Left colon (tissue), 2 donors: ENCODE measurements around the gene SECTM1. TPM values are rescaled to one million over a fixed set of nuclear protein-coding genes. Genes with fewer than 3 reads are reported as not detected.
A peak's percentile ranks its signal among the peaks of the same experiment; 100 is the strongest.
"Not testable (repeated sequence)": the region's sequence is repeated elsewhere in the genome, so short reads cannot be mapped to it uniquely, and the experiment has no call there.

ENCODE experiments used
- ATAC-seq: fragments of 200-7000 bp; cut with Tn5 transposase; one replicate; pipeline ENCODE4 v1.9.1; 2020; ENCODE audit warnings: mild to moderate bottlenecking, moderate library complexity
- DNase-seq, 2 donors: peaks; one replicate each; pipeline ENCODE4 v3.0.0-alpha.2; 2020
- intact Hi-C, 2 donors: fragments of 100-400 bp; cut with DNase I in 1 of 2; cut with micrococcal nuclease in 1 of 2; formaldehyde crosslinking; loops; one replicate each; pipeline versions ENCODE4 v1.11.2 to v1.14.0; 2022; cut with DNase I, micrococcal nuclease
- long read RNA-seq: library from polyadenylated mRNA; unstranded; transcript quantifications from one replicate; pipeline ENCODE4 v2.0.0, GENCODE V29; 2021
- total RNA-seq, 2 donors: library from RNA; stranded (reverse); fragmentation: NEBNext Ultra II Directional; extraction: Animal tissue kit (Norgen Biotek cat#: 25700); gene quantifications; one replicate each; pipeline ENCODE4 v1.2.1, GENCODE V29; 2021
- donor health status: DM: no; HTN: no; CAD: no.
- donor health status: DM: yes; HTN: yes; CAD: no.

SECTM1 gene
- total RNA-seq: 100 to 1,000 TPM in 1 of 2 donors, 10 to 100 TPM in 1; 78.5 to 127 TPM
- long read RNA-seq, transcript SECTM1-201 (5 exons, 2,235 nt): major isoform, 44 of 133 reads
- long read RNA-seq, partial matches to known transcripts: 58 of 133 reads
- long read RNA-seq, other reads (novel, unspliced or antisense): 31 of 133 reads

GRCh38 chr17:82333279-82334171 is at the start of gene SECTM1:
Gene SECTM1, minus strand, starts transcription at chr17:82333766. Its CDS starts 6,526 bp downstream, at chr17:82327240.
- ATAC-seq (peak; percentile 29), DNase-seq (peak in 1 of 2 donors; percentile 64)
- intact Hi-C loops: no loop called here

- intact Hi-C loops: no loop called here
- DNase-seq (no peak), ATAC-seq (no peak)
Observed at GRCh38 chr17:82382933-82383255, 49.3 kb upstream of the SECTM1 start.

DNA sequence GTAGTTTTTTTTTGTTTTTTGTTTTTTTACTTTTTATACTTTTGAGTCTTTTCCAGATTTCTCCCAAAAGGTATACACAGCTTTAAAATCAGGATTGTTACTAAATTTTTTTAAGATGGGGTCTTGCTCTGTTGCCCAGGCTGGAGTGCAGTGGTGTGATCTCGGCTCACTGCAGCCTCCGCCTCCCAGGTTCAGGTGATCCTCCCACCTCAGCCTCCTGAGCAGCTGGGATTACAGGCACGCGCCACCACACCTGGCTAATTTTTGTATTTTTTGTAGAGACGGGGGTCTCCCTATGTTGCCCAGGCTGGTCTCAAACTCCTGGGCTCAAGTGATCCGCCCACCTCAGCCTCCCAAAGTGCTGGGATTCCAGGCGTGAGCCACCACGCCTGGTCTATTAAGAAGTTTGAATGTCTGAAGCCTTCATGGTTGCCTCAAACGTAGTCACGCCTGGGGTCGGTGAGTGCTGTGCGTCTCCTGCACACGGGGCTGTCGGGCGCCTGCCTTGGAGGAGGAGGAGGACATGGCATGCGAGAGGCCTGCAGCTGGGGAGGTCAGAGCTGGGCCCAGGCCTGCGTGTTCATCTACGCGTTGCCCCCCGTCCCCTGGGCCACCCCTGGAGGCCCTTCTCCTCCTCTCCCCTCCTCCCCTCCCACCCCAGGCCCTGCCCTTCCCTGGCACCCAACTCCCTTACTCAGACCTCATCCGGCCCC is 48.8 kb upstream of the SECTM1 start:
- ATAC-seq, DNase-seq, intact Hi-C loops: not testable (repeated sequence)

DNA sequence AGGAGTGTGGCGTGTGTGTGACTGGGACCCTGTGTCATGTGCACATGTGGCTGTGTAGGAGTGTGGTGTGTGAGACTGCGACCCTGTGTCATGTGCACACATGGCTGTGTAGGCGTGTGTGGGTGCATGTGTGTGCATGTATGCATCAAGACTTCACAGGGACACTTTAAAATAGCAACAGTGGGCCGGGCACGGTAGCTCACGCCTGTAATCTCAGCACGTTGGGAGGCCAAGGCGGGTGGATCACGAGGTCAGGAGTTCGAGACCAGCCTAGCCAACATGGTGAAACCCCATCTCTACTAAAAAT is 48.1 kb upstream of the SECTM1 start:
- DNase-seq, ATAC-seq, intact Hi-C loops: not testable (repeated sequence)

DNA sequence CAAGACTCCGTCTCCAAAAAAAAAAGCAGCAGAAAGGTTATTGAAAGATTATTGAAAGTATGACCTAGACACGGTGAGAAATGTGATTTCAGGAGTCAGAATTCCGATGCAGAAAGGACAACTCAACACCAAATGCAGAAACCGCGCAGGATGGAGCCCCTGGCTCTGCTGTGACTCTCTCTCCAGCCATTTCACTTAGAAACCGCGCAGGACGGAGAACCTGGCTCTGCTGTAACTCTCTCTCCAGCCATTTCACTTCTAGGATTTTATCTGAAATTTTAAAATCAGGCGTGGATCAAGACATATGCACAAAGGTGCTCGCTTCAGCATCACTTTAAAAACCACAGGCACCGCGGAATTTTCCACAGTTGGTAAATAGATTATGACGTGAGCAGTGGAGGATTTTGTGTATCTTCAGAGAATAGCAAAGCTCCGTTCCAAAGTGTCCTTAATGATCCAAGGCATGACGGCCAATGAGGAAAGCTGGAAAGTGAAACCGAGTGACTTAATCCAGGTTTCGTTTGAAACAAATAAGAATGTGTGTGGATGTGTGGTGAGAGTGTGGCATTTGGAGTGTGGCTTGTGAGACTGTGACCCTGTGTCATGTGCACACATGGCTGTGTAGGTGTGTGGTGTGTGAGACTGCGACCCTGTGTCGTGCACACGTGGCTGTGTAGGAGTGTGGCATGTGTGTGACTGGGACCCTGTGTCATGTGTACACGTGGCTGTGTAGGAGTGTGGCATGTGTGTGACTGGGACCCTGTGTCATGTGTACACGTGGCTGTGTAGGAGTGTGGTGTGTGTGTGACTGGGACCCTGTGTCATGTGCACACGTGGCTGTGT is 47.5 kb upstream of the SECTM1 start:
- intact Hi-C loops: no loop called here
- ATAC-seq (no peak), DNase-seq (no peak)

GRCh38 chr17:82378741-82379021 is 45.1 kb upstream of the SECTM1 start:
- DNase-seq: no peak
- ATAC-seq: no peak
- intact Hi-C loops: no loop called here

DNA sequence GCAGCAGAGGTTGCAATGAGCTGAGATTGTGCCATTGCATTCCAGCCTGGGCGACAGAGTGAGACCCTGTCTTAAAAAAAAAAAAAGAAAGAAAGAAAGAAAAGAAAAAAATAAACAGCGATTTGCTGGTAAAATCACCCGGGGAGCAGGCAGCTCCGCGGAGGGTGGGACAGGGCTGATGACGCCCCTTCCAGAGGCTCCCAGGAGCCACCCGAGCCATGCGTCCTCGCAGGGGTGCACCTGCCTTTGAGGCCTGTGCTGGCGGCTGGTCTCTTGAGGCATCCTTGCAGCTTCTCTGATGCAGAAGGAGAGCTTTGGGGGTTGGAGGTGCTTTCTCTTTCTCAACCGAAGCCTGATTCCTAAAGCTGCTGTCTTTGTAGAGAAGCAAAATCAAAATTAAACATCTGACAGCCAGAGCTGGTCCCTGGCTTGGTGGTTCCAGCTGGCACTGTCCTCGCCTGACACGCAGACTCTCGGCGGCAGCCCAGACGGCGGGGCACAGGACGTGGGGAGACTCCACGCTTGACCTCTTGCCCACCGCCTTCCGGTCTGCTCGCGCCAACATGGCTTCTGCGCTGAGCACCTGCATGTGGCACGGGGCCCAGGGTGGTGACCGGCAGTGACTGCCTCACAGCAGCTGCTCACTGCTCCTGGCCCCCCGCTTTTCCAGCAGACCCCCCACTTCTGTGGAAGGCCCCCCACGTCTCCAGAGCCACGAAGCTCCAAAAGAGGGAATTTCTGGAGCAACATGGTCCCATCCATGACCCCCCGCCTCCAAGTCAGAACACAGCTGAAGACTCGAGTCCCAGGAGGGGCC is 44.6 kb upstream of the SECTM1 start:
- ATAC-seq: no peak
- DNase-seq: no peak
- intact Hi-C loops: no loop called here

- intact Hi-C loops, DNase-seq, ATAC-seq: not testable (repeated sequence)
Observed at GRCh38 chr17:82377294-82377693, 43.7 kb upstream of the SECTM1 start.

GRCh38 chr17:82376042-82376730 is 42.6 kb upstream of the SECTM1 start:
- intact Hi-C loops: no loop called here
- ATAC-seq: no peak
- DNase-seq: peak in 1 of 2 donors; percentile 21

GRCh38 chr17:82375359-82376041 is 41.9 kb upstream of the SECTM1 start:
- no peak for DNase-seq
- ATAC-seq: no peak

DNA sequence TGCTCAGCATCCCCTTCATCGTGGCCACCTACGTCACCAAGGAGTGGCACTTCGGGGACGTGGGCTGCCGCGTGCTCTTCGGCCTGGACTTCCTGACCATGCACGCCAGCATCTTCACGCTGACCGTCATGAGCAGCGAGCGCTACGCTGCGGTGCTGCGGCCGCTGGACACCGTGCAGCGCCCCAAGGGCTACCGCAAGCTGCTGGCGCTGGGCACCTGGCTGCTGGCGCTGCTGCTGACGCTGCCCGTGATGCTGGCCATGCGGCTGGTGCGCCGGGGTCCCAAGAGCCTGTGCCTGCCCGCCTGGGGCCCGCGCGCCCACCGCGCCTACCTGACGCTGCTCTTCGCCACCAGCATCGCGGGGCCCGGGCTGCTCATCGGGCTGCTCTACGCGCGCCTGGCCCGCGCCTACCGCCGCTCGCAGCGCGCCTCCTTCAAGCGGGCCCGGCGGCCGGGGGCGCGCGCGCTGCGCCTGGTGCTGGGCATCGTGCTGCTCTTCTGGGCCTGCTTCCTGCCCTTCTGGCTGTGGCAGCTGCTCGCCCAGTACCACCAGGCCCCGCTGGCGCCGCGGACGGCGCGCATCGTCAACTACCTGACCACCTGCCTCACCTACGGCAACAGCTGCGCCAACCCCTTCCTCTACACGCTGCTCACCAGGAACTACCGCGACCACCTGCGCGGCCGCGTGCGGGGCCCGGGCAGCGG is 41.2 kb upstream of the SECTM1 start:
- no peak for DNase-seq
- intact Hi-C loops: loop anchor here in 1 of 2 donors (5.0 kb wide), 1 partner anchor 248 kb away; no protein-coding TSS in a partner anchor
- no peak for ATAC-seq

More at GRCh38 chr17:82375359-82376041, 41.9 kb upstream of the SECTM1 start:
- intact Hi-C loops: no loop called here

- DNase-seq: no peak
- ATAC-seq: no peak
- intact Hi-C loops: loop anchor here in 1 of 2 donors (5.0 kb wide), 1 partner anchor 248 kb away; no protein-coding TSS in a partner anchor
Observed at GRCh38 chr17:82373731-82374625, 40.4 kb upstream of the SECTM1 start.

GRCh38 chr17:82373072-82373452 is 39.5 kb upstream of the SECTM1 start:
- intact Hi-C loops: loop anchor here in 1 of 2 donors (5.0 kb wide), 1 partner anchor 249 kb away; no protein-coding TSS in a partner anchor
- not testable (repeated sequence) for ATAC-seq, DNase-seq

- intact Hi-C loops: loop anchor here in 1 of 2 donors (5.0 kb wide), 1 partner anchor 250 kb away; no protein-coding TSS in a partner anchor
- no peak for DNase-seq
- ATAC-seq: peak; percentile 50
Observed at GRCh38 chr17:82372249-82373071, 38.9 kb upstream of the SECTM1 start.
